ENCODE results near the gene COL5A1.

COL5A1 gene

GRCh38 chr9:134750450-134751155 lies 109.0 kb downstream of the COL5A1 start:
- no peak for FAIRE-seq

DNA sequence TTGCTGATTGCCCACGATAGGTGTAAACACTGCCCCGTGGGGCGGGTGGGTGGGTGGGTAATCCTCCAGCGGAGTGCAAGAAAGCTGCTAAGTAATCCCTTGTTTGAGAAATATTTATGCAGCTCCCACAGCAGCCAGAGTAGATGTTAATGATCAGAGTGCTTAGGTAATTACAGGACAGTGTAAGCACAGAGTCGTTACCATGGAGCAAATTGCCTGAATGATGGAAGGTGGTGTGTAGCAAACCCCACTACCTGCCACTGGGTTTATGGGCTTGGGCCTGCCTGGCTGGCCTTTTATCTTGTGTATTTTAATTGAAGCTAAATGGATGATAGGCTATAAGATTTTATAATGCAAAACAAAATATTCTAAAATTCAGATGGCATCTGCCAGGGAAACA lies 110.0 kb downstream of the COL5A1 start:
- FAIRE-seq, result no peak

DNA sequence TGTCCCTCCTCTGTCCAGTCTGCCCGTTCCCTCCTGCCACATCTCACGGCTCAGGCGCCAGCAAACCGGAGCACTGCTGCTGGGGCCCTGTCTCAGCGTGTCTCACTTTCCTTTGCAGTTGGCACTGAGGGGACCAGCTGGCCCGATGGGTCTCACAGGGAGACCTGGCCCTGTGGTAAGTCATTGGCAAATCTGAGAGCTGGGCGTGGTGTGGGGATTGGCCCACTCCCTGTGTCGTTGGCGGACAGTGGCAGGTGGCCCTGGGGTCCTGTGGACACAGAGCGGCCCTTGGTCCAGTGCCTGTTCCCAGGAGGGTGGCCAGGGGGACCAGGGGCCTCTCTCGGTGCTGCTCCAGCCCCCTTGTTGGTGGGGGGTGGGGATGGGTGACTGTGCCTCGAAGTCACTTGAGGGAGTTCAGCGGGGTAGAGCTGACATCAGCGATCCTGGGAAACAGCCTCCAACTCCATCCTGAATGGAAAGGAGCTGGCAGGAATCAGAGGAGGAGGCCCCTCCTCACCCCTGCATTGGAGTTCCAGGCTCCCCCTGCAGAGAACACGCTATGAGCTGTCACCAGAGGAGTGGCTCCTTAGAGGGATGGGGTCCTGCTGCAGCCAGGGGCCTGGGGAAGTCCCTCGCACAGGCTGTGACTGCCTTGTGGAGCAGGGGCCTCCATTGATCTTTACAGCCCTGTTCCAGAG lies 111.0 kb downstream of the COL5A1 start:
- FAIRE-seq, result no peak

DNA sequence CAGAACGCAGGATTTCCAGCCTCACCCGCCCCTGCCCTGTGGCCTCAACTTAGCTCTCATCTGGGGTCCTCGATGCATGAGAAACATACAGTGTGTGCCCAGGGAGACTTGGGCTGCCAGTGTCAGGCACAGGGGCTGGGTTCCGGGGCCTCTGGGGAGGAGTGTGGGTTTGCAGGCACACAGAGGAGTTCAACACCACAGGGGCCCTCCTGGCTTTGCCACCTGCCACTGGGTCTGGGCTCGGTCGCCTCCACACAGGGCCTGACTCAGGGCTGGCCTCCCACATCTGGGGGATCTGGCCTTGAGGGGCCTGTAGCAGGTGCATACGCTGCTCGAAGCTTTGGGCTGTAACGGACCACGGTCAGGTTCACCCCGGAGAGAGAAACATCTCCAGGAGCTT lies 111.6 kb downstream of the COL5A1 start:
- FAIRE-seq, result no peak

DNA sequence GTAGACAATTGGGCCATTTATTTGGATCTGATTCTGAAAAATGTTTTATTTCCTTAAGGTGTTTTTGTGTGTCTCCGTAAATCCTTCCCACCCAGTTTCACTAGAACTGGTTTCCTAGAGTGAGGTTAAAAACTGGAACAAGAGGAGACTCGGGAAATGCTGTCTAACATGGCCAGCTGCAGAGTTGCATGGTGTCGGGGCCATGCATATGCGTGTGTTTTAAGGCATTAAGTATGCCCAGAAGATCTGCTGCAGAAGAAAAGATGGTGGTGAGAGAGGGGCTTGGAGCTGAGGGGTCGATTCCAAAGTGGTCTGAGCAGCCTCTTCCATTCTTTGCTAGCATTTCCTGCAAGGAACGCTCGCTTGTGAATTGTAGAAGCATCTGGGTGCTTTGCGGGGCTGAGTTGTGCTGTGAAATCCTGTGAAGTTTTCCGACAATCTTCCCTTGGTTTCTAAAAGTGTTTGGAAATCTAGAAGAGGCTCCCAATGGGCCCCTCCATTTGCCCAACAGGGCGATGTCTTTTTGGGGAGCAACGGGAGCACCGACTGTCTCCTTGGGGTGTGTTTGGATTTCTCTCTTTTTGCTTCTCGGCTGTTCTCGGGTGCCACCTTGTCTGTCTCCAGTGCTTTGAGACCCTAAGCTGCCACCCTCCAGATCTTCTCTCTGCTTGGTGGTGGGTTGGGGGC lies 113.8 kb downstream of the COL5A1 start:
- FAIRE-seq, result no peak

GRCh38 chr9:134756098-134756497 lies 114.5 kb downstream of the COL5A1 start:
- FAIRE-seq, result no peak

DNA sequence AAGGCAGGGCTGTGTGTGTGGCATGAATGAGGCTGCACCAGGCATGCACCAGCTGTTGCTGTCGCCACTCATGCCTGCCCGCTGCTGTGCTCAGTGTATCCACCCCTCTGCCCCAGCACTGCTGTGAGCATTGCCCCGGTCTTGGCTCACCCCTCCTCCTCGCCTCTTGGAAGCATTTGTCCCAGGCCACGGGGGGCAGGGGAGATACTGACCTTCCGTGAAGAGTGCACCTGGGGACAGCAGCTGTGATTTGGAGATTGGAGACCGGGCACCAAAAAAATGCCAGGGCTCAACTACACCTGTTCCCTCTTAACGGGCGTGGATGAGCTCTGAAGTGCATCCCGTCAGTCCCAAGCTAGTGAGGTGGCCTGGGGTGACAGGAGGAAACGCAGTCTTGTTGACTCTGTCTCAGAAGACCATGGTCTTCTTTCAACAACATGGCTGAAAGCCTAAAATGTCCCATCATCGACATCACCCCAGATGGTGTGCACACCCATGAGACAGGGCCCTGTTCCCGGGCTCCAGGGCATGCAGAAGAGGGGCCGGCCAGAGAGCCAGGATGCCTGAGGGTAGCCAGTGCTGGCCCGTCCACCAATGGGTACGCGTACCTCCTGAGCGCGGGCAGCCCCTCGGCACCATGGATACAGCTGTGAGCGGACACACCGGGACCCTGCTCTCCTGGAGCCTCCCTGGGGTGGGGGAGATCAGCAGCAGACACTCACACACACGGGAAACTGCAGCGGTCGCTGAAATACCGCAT lies 115.8 kb downstream of the COL5A1 start:
- FAIRE-seq, result no peak

DNA sequence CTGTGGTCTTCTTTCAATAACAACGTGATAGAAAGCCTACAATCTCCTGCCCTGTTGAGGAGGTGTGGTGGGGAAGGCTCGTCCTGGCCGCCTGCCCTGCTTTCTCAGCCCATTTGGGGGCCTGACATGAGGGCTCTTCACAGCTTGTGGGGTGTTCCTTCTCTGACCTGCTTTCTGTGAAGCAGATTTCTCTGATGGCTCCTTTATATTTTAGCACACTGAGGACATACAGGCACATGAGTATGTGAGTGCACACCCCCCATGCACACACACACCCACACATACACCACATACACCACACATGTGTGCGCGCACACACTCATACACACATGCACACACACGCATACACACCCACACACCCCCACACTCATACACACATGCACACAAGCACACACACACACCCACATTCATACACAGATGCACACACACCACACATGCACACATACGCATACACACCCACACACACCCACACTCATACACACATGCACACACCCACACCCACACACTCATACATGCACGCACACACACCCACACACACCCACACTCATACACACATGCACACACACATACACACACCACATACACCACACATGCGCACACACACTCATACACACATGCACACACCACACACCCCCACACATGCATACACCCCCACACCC lies 117.5 kb downstream of the COL5A1 start:
- FAIRE-seq, result no peak

DNA sequence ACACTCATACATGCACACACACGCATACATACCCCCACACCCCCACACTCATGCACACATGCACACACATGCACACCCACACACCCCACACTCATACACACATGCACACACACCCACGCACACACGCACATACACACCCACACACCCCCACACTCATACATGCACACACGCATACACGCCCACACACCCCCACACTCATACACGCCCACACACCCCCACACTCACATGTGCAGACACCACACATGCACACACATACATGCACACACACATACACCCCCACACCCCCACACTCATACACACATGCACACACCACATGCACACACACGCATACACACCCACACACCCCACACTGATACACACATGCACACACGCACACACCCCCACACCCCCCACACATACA lies 118.3 kb downstream of the COL5A1 start:
- FAIRE-seq, result no peak

DNA sequence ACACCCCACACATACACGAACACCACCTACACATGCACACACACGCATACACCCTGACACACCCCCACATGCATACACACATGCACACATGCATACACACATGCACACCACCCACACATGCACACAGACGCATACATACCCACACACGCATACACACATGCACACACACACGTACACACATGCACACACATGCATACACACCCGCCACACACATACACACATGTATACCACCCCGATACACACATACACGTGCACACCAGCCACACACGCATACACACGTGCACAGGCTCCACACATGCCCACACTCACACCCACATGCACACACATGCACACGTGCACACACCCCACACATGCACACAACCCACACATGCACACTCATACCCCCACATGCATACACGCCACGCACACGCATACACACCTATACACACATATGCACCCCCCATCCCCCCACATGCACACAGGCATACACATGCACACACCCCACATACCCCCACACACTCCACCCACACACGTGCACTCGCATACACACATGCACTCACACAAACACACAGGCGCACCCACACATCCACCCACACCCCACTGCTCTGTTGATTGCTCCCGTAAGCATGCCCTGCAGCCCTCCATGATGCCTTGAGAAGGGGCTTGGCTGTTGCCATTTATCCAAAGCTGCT lies 119.3 kb downstream of the COL5A1 start:
- FAIRE-seq, result no peak

- FAIRE-seq, result no peak
These were observed 123.1 kb downstream of the COL5A1 start for GRCh38 chr9:134764473-134765269.

DNA sequence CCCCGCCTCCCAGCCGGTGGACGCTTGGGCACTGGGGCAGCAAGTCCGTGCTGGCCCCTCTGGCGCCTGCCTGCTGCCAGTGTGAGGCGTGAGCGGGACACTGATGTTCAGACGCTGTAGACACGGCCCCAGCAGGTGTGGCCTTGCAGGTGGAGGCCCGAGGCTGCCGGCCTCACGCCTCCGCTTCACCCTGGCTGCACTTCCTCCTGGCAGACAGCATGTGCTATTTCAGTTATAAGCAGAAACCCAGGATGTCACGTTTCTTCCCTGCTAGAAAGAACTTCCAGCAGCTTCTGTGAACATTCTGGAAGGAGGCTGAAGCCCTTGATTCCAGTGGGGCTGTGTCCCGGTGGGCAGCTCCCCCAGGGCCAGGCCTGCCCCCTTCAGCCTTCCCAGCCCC lies 124.2 kb downstream of the COL5A1 start:
- FAIRE-seq, result no peak

- no peak for FAIRE-seq
These were observed 125.0 kb downstream of the COL5A1 start for GRCh38 chr9:134766587-134766986.

DNA sequence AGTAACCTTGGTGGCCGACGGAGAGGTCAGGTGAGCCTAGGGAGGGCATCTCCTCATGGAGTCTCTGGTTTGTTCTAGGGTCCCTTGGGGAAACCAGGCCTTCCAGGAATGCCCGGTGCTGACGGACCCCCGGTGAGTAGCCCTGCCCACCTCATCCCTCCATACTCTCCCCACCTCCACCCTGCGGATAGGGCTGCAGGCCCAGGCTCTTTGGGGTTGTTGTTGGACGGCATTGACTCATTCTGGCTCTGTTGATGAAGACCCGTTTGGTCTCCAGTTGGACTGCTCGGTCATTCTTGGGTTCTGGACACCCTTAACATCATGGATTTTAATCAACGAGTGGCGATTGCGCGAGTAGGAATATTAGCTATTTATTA lies 126.7 kb downstream of the COL5A1 start:
- FAIRE-seq, result no peak

DNA sequence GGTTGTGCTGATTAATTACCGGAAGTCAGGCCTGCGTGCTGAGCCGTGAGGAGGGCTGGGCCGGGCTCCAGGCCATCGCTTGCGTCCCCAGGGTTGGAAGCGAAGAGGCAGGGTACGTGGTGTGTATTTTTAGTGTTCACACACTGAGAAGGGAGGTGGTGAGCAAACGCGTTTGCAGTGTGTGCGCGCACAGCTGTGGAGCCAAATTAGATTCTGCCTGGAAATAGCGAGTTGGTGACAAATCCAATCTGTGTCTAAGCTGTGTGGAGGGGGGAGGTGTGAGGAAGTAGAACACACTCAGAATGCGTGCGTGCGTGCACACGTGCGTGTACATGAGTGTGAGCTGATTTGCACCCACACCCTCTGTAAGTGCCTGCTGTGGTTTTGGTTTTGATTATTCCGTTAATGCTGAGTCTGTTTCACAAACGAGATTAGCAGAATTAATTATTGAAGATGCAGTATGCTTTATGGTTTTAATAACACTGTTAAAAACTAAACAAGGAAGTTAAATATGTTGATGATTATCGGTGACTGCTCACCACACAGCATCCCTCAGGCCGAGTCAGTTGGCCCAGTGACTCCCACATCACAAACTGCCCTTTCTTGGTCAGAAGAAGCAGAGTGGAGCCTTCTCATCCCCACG lies 127.2 kb downstream of the COL5A1 start:
- FAIRE-seq, result no peak

DNA sequence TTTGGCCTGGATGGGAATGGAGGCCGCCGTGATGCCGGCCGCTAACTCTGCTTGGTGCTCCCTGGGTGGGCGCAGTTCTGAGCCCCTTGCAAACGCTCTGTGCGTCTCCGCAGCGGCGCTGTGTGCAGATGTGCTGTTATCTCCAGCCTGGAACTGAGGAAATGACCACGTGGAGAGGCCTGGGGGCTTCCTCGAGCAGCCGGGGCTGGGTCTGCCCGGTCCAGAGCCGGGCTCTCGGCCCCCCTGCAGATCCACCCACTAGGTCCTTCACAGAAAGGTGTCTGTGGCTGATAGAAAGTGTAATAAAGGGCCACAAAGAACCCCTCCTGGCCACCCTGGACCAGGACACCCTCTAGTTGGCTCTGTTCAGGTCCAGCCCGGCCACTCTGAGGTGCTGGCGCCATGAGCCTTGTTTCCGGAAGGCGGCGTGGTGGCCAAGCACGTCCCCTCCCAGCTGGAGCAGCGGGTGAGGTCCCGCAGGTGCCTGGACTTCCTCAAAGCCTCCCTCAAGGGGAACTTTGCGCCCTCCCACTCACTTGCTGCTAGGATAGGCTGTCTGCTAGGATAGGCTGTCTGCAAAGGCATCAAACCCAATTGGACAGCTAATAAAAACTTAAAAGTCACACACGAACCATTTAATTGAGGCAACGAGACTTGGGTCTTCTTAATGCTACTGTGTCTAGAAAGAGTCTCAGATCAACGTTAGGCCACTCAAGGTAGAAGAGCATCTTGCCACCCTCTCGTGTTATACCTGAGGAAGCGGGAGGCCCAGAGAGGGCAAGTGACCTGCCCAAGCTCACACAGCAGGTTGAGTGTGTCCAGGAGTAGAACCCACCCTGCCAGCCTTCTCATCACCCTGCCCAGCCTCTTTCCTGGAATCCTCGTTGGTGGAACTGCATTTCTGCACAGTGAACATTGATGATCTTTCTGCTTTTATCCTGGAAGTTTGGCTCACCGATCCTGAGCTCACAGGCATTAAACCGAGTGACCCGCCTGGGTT lies 129.7 kb downstream of the COL5A1 start:
- no peak for FAIRE-seq

DNA sequence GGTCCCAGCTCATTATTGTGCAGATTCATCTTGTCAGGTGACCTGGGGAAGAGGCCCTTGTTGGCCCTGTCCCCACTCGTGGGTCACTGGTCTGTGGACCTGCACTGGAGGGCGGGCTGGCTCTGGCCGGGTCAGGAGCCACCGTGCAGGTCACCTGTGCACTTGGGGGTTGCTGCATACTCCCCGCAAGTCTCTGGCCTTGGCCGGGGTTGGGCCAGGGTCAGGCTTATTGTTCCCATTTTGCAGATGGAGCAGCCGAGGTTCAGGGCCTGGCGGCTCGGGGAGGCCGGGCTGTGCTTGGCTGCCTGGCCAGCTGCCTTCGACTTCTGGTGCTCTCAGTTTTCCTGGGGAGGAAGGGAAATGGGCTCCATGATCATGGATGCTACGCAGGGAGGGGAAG lies 130.7 kb downstream of the COL5A1 start:
- FAIRE-seq, result no peak

DNA sequence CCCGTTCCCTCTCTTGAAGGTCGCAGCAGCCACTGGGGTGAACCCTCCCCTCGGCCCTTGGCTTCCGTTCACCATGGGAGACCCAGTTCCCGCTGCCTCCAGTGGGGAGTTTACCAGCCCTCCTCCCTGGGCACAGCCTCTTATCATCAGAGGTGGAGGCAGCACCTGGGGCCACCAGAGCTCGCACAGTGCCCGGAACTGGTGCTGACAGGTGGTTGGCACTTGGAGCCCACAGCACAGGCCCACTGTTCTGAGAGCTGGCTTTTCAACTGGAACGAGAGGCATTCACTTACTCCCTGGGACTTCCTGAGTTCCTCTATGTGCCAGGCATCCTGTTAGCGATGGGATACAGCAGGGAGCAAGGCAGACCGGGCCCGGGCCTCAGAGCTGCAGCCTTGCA lies 132.2 kb downstream of the COL5A1 start:
- FAIRE-seq, result no peak

GRCh38 chr9:134774410-134774809 lies 132.8 kb downstream of the COL5A1 start:
- no peak for FAIRE-seq

Data from colon (tissue), 2 donors.